SH-SY5Y (cell line): ENCODE measurements around the gene COX5A.

Experiments used
- GATA2 ChIP-seq: IDR thresholded peaks from 2 replicates; pipeline ENCODE4 v1.6.1; 2011; ENCODE audit warnings: mild to moderate bottlenecking, low read depth, low read length
- GATA3 ChIP-seq: IDR thresholded peaks from 2 replicates; pipeline ENCODE4 v1.6.1; 2011; ENCODE audit warnings: low read depth, mild to moderate bottlenecking, low read length, moderate library complexity

The COX5A gene

GRCh38 chr15:74917676-74918075 lies 20.2 kb downstream of the COX5A start:
- no peak for TF ChIP-seq GATA3
- no peak for TF ChIP-seq GATA2

GRCh38 chr15:74913041-74913440 lies 24.8 kb downstream of the COX5A start:
- no peak for TF ChIP-seq GATA3
- no peak for TF ChIP-seq GATA2

GRCh38 chr15:74908635-74909034 lies 29.2 kb downstream of the COX5A start:
- TF ChIP-seq GATA2 = no peak
- TF ChIP-seq GATA3 = no peak

DNA sequence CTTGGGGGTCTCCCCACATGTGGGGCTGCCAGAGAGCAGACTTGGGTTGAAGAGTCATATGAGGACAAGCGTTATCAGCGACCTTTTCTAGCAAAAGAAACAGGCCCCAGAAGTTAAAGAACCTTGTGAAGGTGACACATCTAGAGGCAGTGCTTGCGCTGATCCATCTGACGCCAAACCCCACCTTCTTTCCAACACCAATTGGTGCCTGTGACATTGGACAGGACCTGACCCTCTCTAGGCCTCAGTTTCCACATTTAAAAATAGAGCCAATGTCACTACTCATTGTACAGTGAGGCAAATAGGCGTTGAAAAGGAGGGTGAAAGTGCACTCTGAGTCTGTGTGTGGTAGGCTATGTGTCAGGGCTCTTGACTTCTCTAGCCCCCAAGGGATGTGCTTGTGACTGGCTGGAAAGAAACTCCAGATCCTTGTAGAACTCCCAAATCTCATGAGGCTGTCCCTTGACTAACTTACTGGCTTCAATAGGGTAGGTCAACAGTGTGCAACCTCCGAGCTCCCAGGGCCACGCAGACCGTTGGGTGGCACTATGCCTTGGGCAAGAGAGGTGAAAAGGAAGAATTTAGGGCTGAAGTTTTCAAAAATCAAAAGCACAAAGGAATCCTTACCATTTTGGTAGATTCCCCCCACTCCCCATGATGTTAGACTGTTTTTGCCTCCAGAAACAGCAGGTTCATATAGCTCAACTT lies 30.6 kb downstream of the COX5A start:
- no peak for TF ChIP-seq GATA2
- TF ChIP-seq GATA3 = no peak

DNA sequence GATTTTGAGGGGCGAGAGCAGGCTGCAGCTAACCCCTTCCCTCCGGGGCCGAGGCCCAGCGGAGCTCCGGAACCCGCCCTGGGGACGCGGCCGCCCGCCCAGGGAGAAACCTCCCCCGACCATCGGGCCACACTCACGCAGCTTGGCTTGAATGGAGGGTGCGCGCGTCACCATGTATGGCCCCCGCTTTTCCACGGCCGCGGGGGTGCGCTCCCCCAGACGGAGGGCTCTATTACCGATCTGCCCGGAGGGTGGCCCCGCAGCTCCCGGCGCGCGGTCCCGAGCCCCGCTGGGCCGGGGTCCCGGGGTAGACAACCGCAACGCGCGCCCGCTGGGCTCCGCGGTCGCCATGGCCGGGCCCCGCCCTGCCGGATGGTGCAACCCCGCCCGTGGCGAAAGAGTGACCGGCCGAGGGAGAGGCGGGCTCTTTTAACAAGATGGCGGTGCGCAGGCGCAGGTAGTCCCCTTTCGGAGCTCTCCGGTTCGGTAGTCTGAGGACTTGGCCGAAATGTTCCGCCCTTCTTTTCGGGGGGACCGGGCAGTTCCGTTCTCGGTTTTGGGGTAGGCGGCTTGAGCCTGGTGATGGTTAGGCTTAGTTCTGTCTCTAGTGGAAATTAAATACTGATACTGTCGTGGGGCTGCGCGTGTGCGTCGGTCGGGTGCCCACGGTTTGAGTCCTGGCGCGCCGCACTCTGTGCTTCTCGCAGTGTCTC lies 31.3 kb downstream of the COX5A start, which contains the start of gene FAM219B:
Gene FAM219B (minus strand): TSS at position 402 of the 713 bp plus-strand sequence. CDS start 51 bp downstream, at position 351.
- no peak for TF ChIP-seq GATA2
- no peak for TF ChIP-seq GATA3

DNA sequence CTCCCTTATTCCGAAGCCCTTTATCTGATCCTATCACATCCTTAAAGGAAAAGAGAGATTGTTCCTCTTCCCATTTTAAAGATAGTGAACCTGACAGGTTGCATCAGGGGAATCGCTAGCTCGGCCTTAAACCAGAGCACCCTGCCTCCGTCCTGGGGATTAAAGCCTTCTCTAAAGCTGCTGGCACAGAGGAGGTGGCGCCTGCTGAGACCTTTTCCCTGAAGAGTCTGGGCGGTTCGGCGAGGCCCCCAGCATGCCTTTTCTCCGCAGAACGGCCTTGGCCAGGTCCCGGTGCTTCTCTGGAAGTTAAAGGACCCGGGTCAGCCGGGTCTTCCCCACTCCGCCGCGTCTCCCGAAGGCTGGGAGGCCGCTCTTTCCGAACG lies 31.8 kb downstream of the COX5A start:
- TF ChIP-seq GATA2 (no peak), GATA3 (no peak)

DNA sequence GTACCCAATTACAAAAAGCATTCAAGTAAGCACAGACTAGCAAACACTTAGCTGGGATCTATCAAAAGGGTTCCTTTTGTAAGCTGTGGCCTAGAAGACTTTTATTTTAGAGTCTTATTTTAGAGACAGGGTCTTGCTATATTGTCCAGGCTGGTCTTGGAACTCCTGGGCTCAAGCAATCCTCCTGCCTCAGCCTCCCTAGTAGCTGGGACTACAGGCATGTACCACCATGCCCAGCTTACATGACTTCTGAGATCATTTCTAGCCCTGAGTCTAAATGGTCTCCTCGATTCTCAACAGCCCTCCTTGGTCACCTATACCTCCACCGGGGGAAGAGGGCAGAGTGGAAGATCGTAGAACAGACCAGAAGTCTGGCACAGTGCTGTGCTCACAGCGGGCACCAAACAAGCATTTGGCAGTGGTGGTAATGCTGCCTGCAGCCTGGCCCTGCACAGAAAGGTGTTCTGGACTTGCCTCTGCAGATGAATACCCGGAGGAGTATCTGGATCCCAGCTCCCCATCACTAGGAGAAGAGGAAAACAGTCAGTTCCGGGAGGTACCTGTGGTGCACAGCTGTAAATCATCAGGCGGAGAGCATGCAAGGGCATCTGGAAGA lies 33.6 kb downstream of the COX5A start:
- no peak for TF ChIP-seq GATA2
- TF ChIP-seq GATA3 = no peak

GRCh38 chr15:74903676-74904075 lies 34.2 kb downstream of the COX5A start:
- TF ChIP-seq GATA2 (no peak), GATA3 (no peak)

- TF ChIP-seq GATA3 = no peak
- no peak for TF ChIP-seq GATA2
Measured at GRCh38 chr15:74902295-74903075, 35.4 kb downstream of the COX5A start.

GRCh38 chr15:74901612-74902063 lies 36.2 kb downstream of the COX5A start:
- TF ChIP-seq GATA2 (no peak), GATA3 (no peak)

- no peak for TF ChIP-seq GATA2
Measured at GRCh38 chr15:74897300-74897701, 40.6 kb downstream of the COX5A start.

GRCh38 chr15:74896316-74896715 lies 41.6 kb downstream of the COX5A start:
- TF ChIP-seq GATA2 (no peak), GATA3 (no peak)

- TF ChIP-seq GATA2 (no peak), GATA3 (no peak)
Measured at GRCh38 chr15:74895830-74896229, 42.0 kb downstream of the COX5A start.

DNA sequence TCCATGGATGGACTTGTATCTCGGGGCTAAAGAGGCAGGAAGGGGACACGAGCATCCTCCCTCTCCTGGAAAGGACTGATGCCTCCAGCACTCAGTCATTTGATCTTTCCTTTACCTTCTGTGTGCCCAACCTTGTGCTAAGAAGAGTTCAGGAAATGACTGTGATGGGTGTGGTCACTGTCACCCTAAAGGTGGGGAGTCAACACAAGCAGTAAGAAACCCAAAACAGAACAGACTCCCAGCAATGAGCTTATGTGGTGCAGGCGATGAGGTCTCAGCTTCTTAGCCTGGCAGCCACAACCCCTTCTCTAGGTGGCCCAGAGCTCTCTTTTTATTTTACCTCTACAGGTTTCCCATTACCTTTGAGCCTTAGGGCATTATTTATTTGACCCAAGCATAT lies 44.2 kb downstream of the COX5A start:
- TF ChIP-seq GATA2 = no peak
- TF ChIP-seq GATA3 = no peak

DNA sequence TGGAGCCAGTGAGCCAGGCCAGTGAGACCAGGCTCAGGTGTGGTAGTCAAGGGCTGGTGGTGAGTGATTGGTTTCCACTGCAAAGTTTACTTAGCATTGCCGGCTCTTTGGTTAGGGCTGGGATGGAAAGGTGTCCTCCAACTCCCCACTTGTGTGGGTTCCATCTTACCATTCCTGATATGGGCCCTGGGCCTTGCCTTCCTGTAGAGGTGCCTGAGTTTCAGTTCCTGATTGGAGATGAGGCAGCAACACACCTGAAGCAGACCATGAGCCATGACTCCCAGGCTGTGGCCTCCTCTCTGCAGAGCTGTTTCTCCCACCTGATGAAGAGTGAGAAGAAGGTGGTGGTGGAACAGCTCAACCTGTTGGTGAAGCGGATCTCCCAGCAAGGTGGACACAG lies 44.9 kb downstream of the COX5A start:
- TF ChIP-seq GATA2 = no peak
- TF ChIP-seq GATA3 = no peak

- TF ChIP-seq GATA2 (no peak), GATA3 (no peak)
Measured at GRCh38 chr15:74892313-74892712, 45.6 kb downstream of the COX5A start.
